Heart left ventricle (tissue), 16 donors: ENCODE results near the gene CWC22. TPM values are rescaled to one million over a fixed set of nuclear protein-coding genes. Genes with fewer than 3 reads are reported as not detected.

Experiments used
- ATAC-seq, 4 donors: fragments of 200-7000 bp; cut with Tn5 transposase; one replicate each; pipeline ENCODE4 v1.9.1; 2020 to 2022; ENCODE audit warnings: moderate library complexity in 4 of 4, mild to moderate bottlenecking in 3 of 4, moderate number of reproducible peaks in 1 of 4
- DNase-seq, 5 donors: peaks; one replicate each; pipeline ENCODE4 v3.0.0-alpha.2; 2020
- H3K27ac ChIP-seq, 12 donors: fragments of 200-600 bp; sonication (generic) in 4 of 12; one replicate each; pipeline versions ENCODE4 v1.5.0 to v1.8.0; 2016 to 2022; ENCODE audit warnings: mild to moderate bottlenecking in 2 of 12
- H3K27me3 ChIP-seq, 9 donors: fragments of 200-600 bp; sonication (generic) in 2 of 9; one replicate each; pipeline versions ENCODE4 v1.5.1 to v1.8.0; 2016 to 2022; ENCODE audit warnings: mild to moderate bottlenecking in 3 of 9
- H3K36me3 ChIP-seq, 9 donors: fragments of 200-600 bp; sonication (generic) in 2 of 9; one replicate each; pipeline versions ENCODE4 v1.5.0 to v1.8.0; 2018 to 2022; ENCODE audit warnings: mild to moderate bottlenecking in 2 of 9
- H3K4me1 ChIP-seq, 12 donors: fragments of 200-600 bp; sonication (generic) in 4 of 12; one replicate each; pipeline versions ENCODE4 v1.5.0 to v1.8.0; 2016 to 2022; ENCODE audit warnings: mild to moderate bottlenecking in 3 of 12
- H3K4me3 ChIP-seq, 12 donors: fragments of 200-600 bp; sonication (generic) in 4 of 12; one replicate each; pipeline versions ENCODE4 v1.5.0 to v1.8.0; 2017 to 2022; ENCODE audit warnings: mild to moderate bottlenecking in 9 of 12, moderate library complexity in 4 of 12
- H3K9me3 ChIP-seq, 12 donors: fragments of 200-600 bp; sonication (generic) in 4 of 12; one replicate each; pipeline versions ENCODE4 v1.5.0 to v1.8.0; 2016 to 2022; ENCODE audit warnings: mild to moderate bottlenecking in 1 of 12
- CTCF ChIP-seq, 12 donors: fragments of 200-600 bp; sonication (generic) in 4 of 12; IDR thresholded peaks; one replicate each; pipeline versions ENCODE4 v1.5.0 to v1.8.0; 2018 to 2022; ENCODE audit warnings: antibody characterized with exemption in 12 of 12, mild to moderate bottlenecking in 5 of 12
- POLR2A ChIP-seq, 2 donors: fragments of 450-650 bp; IDR thresholded peaks; one replicate each; pipeline ENCODE4 v1.6.1; 2017; ENCODE audit warnings: antibody characterized with exemption in 2 of 2, mild to moderate bottlenecking in 2 of 2, moderate library complexity in 2 of 2
- WGBS, 4 donors: extraction: QIAGEN DNeasy Blood & Tissue Kit in 2 of 4; methylation state at CpG; one replicate each; pipeline versions ENCODE4 v1.1.5 to v1.1.7; 2013 to 2018; 5-methylcytosine and 5-hydroxymethylcytosine counted together
- intact Hi-C, 10 donors: fragments of 100-400 bp; cut with DNase I; formaldehyde crosslinking; loops; one replicate each; pipeline versions ENCODE4 v1.11.1 to v1.14.2; 2022
- polyA plus RNA-seq, 2 donors: library from polyadenylated mRNA; stranded (reverse); fragments of 200-250 nt; gene quantifications; one replicate each; pipeline ENCODE4 v1.2.3, GENCODE V29; 2013
- total RNA-seq, 9 donors: library from RNA; depleted of rRNA in 2 of 9; stranded (reverse); fragments of >200 nt in 2 of 9; fragmentation: NEBNext Ultra II Directional in 3 of 9; extraction: Animal tissue kit (Norgen Biotek cat#: 25700) in 3 of 9; gene quantifications; one replicate each; pipeline versions ENCODE4 v1.1.0 to v1.2.4, GENCODE V29; 2016 to 2023
- donor health status: ischemic (EF 13 %, LVEDD 7.1; RV severe dilation, severe dysfunction).
- donor health status: healthy with polysubstance abuse.
- donor health status: DM: no; HTN: yes; CAD: no.
- donor health status: DM: no; HTN: no; CAD: no.
- donor health status: ischemic (EF 25% LVEDD 6.9; RV normal size, moderate dysfunction).
- donor health status: ischemic (EF 25% LVEDD 5.7; RV mildly dilated, moderate dysfunction).
- donor health status: healthy.
- donor health status: DM: yes; HTN: yes; CAD: no.
- donor health status: ischemic (EF 35%, LVEDD 5.7; RV mildly dilated, moderate dysfunction).
- donor health status: nonischemic (EF 11% LVEDD 7.7; RV severe dilation, severe dysfunction).
- donor health status: DM: yes; HTN: yes; CAD: no.
- donor health status: PGD.
- donor health status: ischemic (EF 29% LVEDD 5.4; RV normal size, mild dysfunction).
- donor health status: nonischemic (EF 23%, LVEDD 6.1; RV moderate dilation, normal function).

Gene CWC22
- total and polyA plus RNA-seq, 11 donors, result 6.4 to 17.7 (median 11.1) TPM

- 81 to 92% (median 86%) methylated on average over 3 of the region's 3 CpGs for WGBS, 4 donors
- Histone ChIP-seq H3K36me3 (no peaks in the 10 kb centered on the region), H3K27me3 (no peaks in the 10 kb centered on the region), H3K9me3 (no peaks in the 10 kb centered on the region), H3K27ac (no peak overlapping the region), H3K4me3 (no peak overlapping the region), H3K4me1 (no peaks in the 10 kb centered on the region)
- DNase-seq (no peak), ATAC-seq (no peak)
- TF ChIP-seq POLR2A (IDR thresholded peaks at IDR 0.05), result no peak
- no peak for TF ChIP-seq CTCF (IDR thresholded peaks at IDR 0.05)
- intact Hi-C loops, result no loop called here
Observed at GRCh38 chr2:179911569-179911968, 95.5 kb downstream of the CWC22 start.

DNA sequence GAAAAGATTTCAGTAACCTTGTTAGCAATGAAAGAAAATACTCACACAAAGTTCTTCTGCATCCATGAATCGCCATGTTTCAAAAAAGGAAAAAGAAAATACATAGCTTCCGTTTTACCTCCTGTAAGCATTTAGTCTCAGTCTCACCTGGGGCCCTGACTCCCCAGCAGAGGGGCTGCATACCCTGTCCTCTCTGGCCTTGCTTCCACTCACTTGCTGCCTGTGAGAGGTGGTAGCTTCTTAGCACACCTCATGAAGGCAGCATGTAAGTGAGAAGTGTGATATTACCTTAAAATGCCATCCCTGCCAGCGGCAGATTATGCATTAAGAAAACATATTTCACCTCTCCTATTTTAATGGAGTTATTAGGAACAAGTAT, 96.4 kb downstream of the CWC22 start:
- 72 to 78% (median 75%) methylated on average over 3 of the region's 3 CpGs for WGBS, 4 donors
- no peak for ATAC-seq
- no peaks in the 10 kb centered on the region for H3K27me3 ChIP-seq

GRCh38 chr2:179909845-179910734, 97.0 kb downstream of the CWC22 start:
- WGBS, 4 donors, result 66 to 74% (median 67%) methylated on average over 6 of the region's 6 CpGs
- TF ChIP-seq POLR2A (IDR thresholded peaks at IDR 0.05), result no peak
- no peak for TF ChIP-seq CTCF (IDR thresholded peaks at IDR 0.05)
- intact Hi-C loops, result loop anchor here in 1 of 10 donors (5.0 kb wide), 1 partner anchor 133 kb away; no protein-coding TSS in a partner anchor
- Histone ChIP-seq H3K36me3 (no peaks in the 10 kb centered on the region), H3K27me3 (no peaks in the 10 kb centered on the region), H3K4me3 (no peak overlapping the region), H3K9me3 (no peaks in the 10 kb centered on the region), H3K4me1 (no peaks in the 10 kb centered on the region), H3K27ac (no peak overlapping the region)
- ATAC-seq, result no peak
- no peak for DNase-seq

More for the DNA sequence above, 96.4 kb downstream of the CWC22 start:
- Histone ChIP-seq H3K36me3 (no peaks in the 10 kb centered on the region), H3K4me3 (no peak overlapping the region), H3K9me3 (no peaks in the 10 kb centered on the region), H3K4me1 (no peaks in the 10 kb centered on the region), H3K27ac (no peak overlapping the region)
- no peak for DNase-seq
- intact Hi-C loops, result no loop called here
- TF ChIP-seq CTCF (IDR thresholded peaks at IDR 0.05), result no peak
- no peak for TF ChIP-seq POLR2A (IDR thresholded peaks at IDR 0.05)

GRCh38 chr2:179900655-179901054, 106.4 kb downstream of the CWC22 start:
- 77 to 87% (median 84%) methylated on average over 5 of the region's 5 CpGs for WGBS, 4 donors
- Histone ChIP-seq H3K36me3 (no peaks in the 10 kb centered on the region), H3K9me3 (peaks cover 0 to 13% (median 0%) of the 10 kb centered on the region in 12 donors), H3K27me3 (peaks cover 0 to 4% (median 0%) of the 10 kb centered on the region in 9 donors), H3K27ac (no peak overlapping the region), H3K4me1 (no peaks in the 10 kb centered on the region), H3K4me3 (no peak overlapping the region)
- TF ChIP-seq CTCF (IDR thresholded peaks at IDR 0.05) (no peak), POLR2A (IDR thresholded peaks at IDR 0.05) (no peak)
- no peak for ATAC-seq
- DNase-seq, result no peak
- intact Hi-C loops, result no loop called here
